H1 (cell line): ENCODE data around the gene PLPPR1. TPM values are rescaled to one million over a fixed set of nuclear protein-coding genes. Genes with fewer than 3 reads are reported as not detected.
A peak's percentile ranks its signal among the peaks of the same experiment; 100 is the strongest.

ENCODE experiments used
- CTCF ChIA-PET: fragments of 300-600 bp; sonication (Branson Sonifier 250); formaldehyde crosslinking; loops from one replicate; lab custom pipeline; 2021; ENCODE audit not compliant: partially characterized antibody; lab: Charles Lee
- POLR2A ChIA-PET: fragments of 300-600 bp; sonication (Branson Sonifier 250); formaldehyde crosslinking; loops from one replicate; lab custom pipeline; 2021; ENCODE audit warnings: inconsistent platforms; ENCODE audit not compliant: partially characterized antibody; lab: Charles Lee
- DNase-seq, 2 experiments: peaks; one replicate each; pipeline versions ENCODE4 v3.0.0 to v3.0.0-alpha.2; 2010 to 2022; ENCODE audit warnings: low spot score in 2 of 2, low read depth in 1 of 2, mixed read lengths in 1 of 2
- FAIRE-seq: peaks from 2 replicates; lab custom pipeline; 2011; peaks lifted over from hg19 to GRCh38; lab: Jason Lieb, UNC
- H2AFZ ChIP-seq: 2 replicates; pipeline ENCODE4 v1.8.1; 2012; ENCODE audit warnings: low read length, inconsistent platforms
- H2AK5ac ChIP-seq: 2 replicates; pipeline ENCODE4 v1.6.1; 2013; ENCODE audit warnings: low read depth, low read length
- H2BK120ac ChIP-seq: replicated peaks from 2 replicates; pipeline ENCODE3; 2013; ENCODE audit warnings: low read depth, low read length, inconsistent platforms
- H2BK12ac ChIP-seq: 2 replicates; pipeline ENCODE4 v1.6.1; 2013; ENCODE audit warnings: low read depth, low read length
- H2BK15ac ChIP-seq: 2 replicates; pipeline ENCODE4 v1.6.1; 2013; ENCODE audit warnings: low read length
- H2BK20ac ChIP-seq: 2 replicates; pipeline ENCODE4 v1.6.1; 2013; ENCODE audit warnings: low read length
- H2BK5ac ChIP-seq: 2 replicates; pipeline ENCODE4 v1.6.1; 2013; ENCODE audit warnings: low read depth, low read length
- H3K14ac ChIP-seq: 2 replicates; pipeline ENCODE4 v1.6.1; 2013; ENCODE audit warnings: inconsistent platforms; ENCODE audit not compliant: insufficient read length
- H3K18ac ChIP-seq: 2 replicates; pipeline ENCODE4 v1.6.1; 2013; ENCODE audit warnings: low read length; ENCODE audit errors: extremely low read depth
- H3K23ac ChIP-seq: 2 replicates; pipeline ENCODE4 v1.6.1; 2013; ENCODE audit warnings: inconsistent platforms; ENCODE audit not compliant: insufficient read length
- H3K23me2 ChIP-seq: 2 replicates; pipeline ENCODE4 v1.6.1; 2013; ENCODE audit warnings: low read depth, low read length
- H3K27ac ChIP-seq: 2 replicates; pipeline ENCODE4 v1.6.1; 2011; ENCODE audit warnings: low read depth, low read length, inconsistent platforms
- H3K27me3 ChIP-seq, 4 experiments: replicated peaks in 1 of 4; 1 replicate in 1 of 4; 2 replicates in 3 of 4; pipeline versions ENCODE4 v1.6.1 to v1.8.1; 2011 to 2013; ENCODE audit warnings: low read length in 3 of 4, mild to moderate bottlenecking in 3 of 4, inconsistent platforms in 2 of 4, mixed read lengths in 2 of 4, moderate library complexity in 1 of 4; ENCODE audit not compliant: control insufficient read depth in 3 of 4, insufficient read depth in 3 of 4; ENCODE audit errors: extremely low read depth in 1 of 4
- H3K36me3 ChIP-seq, 4 experiments: 2 replicates each; pipeline versions ENCODE4 v1.6.1 to v1.8.1; 2011 to 2013; ENCODE audit warnings: mild to moderate bottlenecking in 4 of 4, low read length in 3 of 4, moderate library complexity in 2 of 4, control low read depth in 1 of 4, inconsistent platforms in 1 of 4; ENCODE audit not compliant: insufficient read depth in 4 of 4, control insufficient read depth in 2 of 4
- H3K4ac ChIP-seq: replicated peaks from 2 replicates; pipeline ENCODE3; 2013; ENCODE audit warnings: low read length, low read depth, mixed read lengths, inconsistent platforms; ENCODE audit not compliant: insufficient read length
- H3K4me1 ChIP-seq, 4 experiments: replicated peaks in 1 of 4; 1 replicate in 1 of 4; 2 replicates in 3 of 4; pipeline versions ENCODE4 v1.6.1 to v1.8.1; 2011 to 2013; ENCODE audit warnings: low read length in 3 of 4, inconsistent platforms in 2 of 4, mixed read lengths in 1 of 4; ENCODE audit not compliant: insufficient read depth in 4 of 4, control insufficient read depth in 3 of 4
- H3K4me2 ChIP-seq, 2 experiments: 2 replicates each; pipeline versions ENCODE4 v1.6.1 to v1.8.1; 2011 to 2013; ENCODE audit warnings: low read depth in 2 of 2, low read length in 2 of 2, control low read depth in 1 of 2, inconsistent platforms in 1 of 2, mild to moderate bottlenecking in 1 of 2; ENCODE audit not compliant: insufficient read depth in 1 of 2
- H3K4me3 ChIP-seq, 4 experiments: fragments of 200-600, 300-600 bp in 1 of 4; sonication (generic), shearing (Covaris generic), sonication (Bioruptor Twin) in 1 of 4; 2 replicates each; pipeline versions ENCODE4 v1.5.1 to v1.8.1; 2011 to 2016; ENCODE audit warnings: low read length in 4 of 4, low read depth in 3 of 4, control low read depth in 2 of 4, inconsistent platforms in 2 of 4, mild to moderate bottlenecking in 2 of 4, mixed read lengths in 1 of 4, moderate library complexity in 1 of 4; ENCODE audit not compliant: insufficient read depth in 2 of 4; ENCODE audit errors: extremely low read depth in 1 of 4
- H3K56ac ChIP-seq: replicated peaks from 2 replicates; pipeline ENCODE3; 2013; ENCODE audit warnings: low read depth, mild to moderate bottlenecking, mixed read lengths, low read length, inconsistent platforms; ENCODE audit not compliant: insufficient read length
- H3K79me1 ChIP-seq: 2 replicates; pipeline ENCODE4 v1.6.1; 2013; ENCODE audit warnings: low read depth, low read length, control low read depth
- H3K79me2 ChIP-seq, 2 experiments: 2 replicates each; pipeline versions ENCODE4 v1.6.1 to v1.8.1; 2012 to 2013; ENCODE audit warnings: low read length in 2 of 2, mild to moderate bottlenecking in 2 of 2, inconsistent platforms in 1 of 2; ENCODE audit not compliant: insufficient read depth in 2 of 2, control insufficient read depth in 1 of 2
- H3K9ac ChIP-seq, 4 experiments: replicated peaks in 1 of 4; 1 replicate in 1 of 4; 2 replicates in 3 of 4; pipeline versions ENCODE4 v1.6.1 to v1.8.1; 2011 to 2013; ENCODE audit warnings: low read depth in 3 of 4, low read length in 3 of 4, control low read depth in 2 of 4, mild to moderate bottlenecking in 2 of 4, moderate library complexity in 2 of 4, inconsistent platforms in 1 of 4; ENCODE audit errors: extremely low read depth in 1 of 4
- H3K9me3 ChIP-seq, 2 experiments: 2 replicates each; pipeline versions ENCODE4 v1.6.1 to v1.8.1; 2012 to 2013; ENCODE audit warnings: mild to moderate bottlenecking in 2 of 2, moderate library complexity in 2 of 2, control low read depth in 1 of 2, inconsistent platforms in 1 of 2, low read depth in 1 of 2, low read length in 1 of 2, mixed read lengths in 1 of 2; ENCODE audit not compliant: insufficient read depth in 2 of 2
- H4K20me1 ChIP-seq, 2 experiments: replicated peaks in 1 of 2; 2 replicates each; pipeline versions ENCODE3 to v1.8.1; 2011 to 2013; ENCODE audit warnings: inconsistent platforms in 2 of 2, low read length in 2 of 2, mild to moderate bottlenecking in 1 of 2; ENCODE audit not compliant: insufficient read depth in 2 of 2, control insufficient read depth in 1 of 2
- H4K5ac ChIP-seq: 2 replicates; pipeline ENCODE4 v1.6.1; 2013; ENCODE audit warnings: low read length, low read depth, mixed read lengths, inconsistent platforms; ENCODE audit not compliant: insufficient read length
- H4K8ac ChIP-seq: 2 replicates; pipeline ENCODE4 v1.8.0; 2013; ENCODE audit warnings: mild to moderate bottlenecking, moderate library complexity, low read length, inconsistent platforms; ENCODE audit not compliant: insufficient read depth; ENCODE audit errors: extremely low read depth
- H4K91ac ChIP-seq: replicated peaks from 2 replicates; pipeline ENCODE3; 2013; ENCODE audit warnings: low read length, mixed read lengths, inconsistent platforms; ENCODE audit not compliant: insufficient read length
- MAFK ChIP-seq: IDR thresholded peaks from 2 replicates; pipeline ENCODE4 v1.6.1; 2012; ENCODE audit warnings: low read depth, mild to moderate bottlenecking, improper control_type of control experiment, low read length
- POLR2AphosphoS5 ChIP-seq: IDR thresholded peaks from 2 replicates; pipeline ENCODE4 v1.6.1; 2011; ENCODE audit warnings: low read depth, low read length
- RNF2 ChIP-seq: fragments of 200-900, 300-1000 bp; sonication (generic); IDR thresholded peaks from 2 replicates; pipeline ENCODE4 v1.7.1; 2016; ENCODE audit warnings: borderline replicate concordance, low read depth, mild to moderate bottlenecking, antibody characterized with exemption, low read length; ENCODE audit not compliant: poor library complexity, severe bottlenecking; ENCODE audit errors: missing control alignments
- SIN3A ChIP-seq, 2 experiments: IDR thresholded peaks in 1 of 2; conservative IDR thresholded peaks in 1 of 2; 2 replicates each; pipeline ENCODE4 v1.6.1; 2011 to 2012; ENCODE audit warnings: low read length in 2 of 2, improper control_type of control experiment in 1 of 2, low read depth in 1 of 2, mild to moderate bottlenecking in 1 of 2
- TCF12 ChIP-seq: IDR thresholded peaks from 2 replicates; pipeline ENCODE4 v1.6.1; 2011; ENCODE audit warnings: low read depth, mild to moderate bottlenecking, low read length
- WGBS, 2 experiments: shearing (Covaris generic) in 1 of 2; methylation state at CpG; one replicate each; pipeline versions ENCODE4 v1.1.6 to v1.1.7; 2013 to 2015; ENCODE audit warnings: low lambda C conversion rate in 2 of 2, mixed read lengths in 2 of 2, inconsistent platforms in 1 of 2, low coverage in 1 of 2, missing lambda C conversion rate in 1 of 2; ENCODE audit not compliant: insufficient replicate concordance in 2 of 2, insufficient coverage in 1 of 2, insufficient read length in 1 of 2; ENCODE audit errors: extremely low coverage in 1 of 2, missing lambda C conversion rate in 1 of 2; 5-methylcytosine and 5-hydroxymethylcytosine counted together
- polyA plus RNA-seq, 7 experiments: library from polyadenylated mRNA; depleted of rRNA in 3 of 7; stranded (reverse) in 5 of 7; unstranded in 2 of 7; fragments of >200 nt in 5 of 7; fragments of 200-250 nt in 2 of 7; gene quantifications; 1 replicate in 5 of 7; 2 replicates in 1 of 7; 4 replicates in 1 of 7; pipeline versions ENCODE4 v1.2.1 to v1.2.3, GENCODE V29; 2011 to 2013; ENCODE audit warnings: missing spikeins in 2 of 7, mixed read lengths in 2 of 7
- total RNA-seq: library from RNA; stranded (reverse); fragmentation: NEBNext Ultra II Directional; extraction: Animal tissue kit (Norgen Biotek cat#: 25700); gene quantifications from 2 replicates; pipeline ENCODE4 v1.2.1, GENCODE V29; 2021

PLPPR1 gene
- total and polyA plus RNA-seq, 2 of the 8 experiments (the other 6 are each of a cell fraction or from before 2014, with no cell fraction given): 1.4 to 1.8 TPM

- no peak for FAIRE-seq
- Histone ChIP-seq H3K79me2 (no peaks in the 10 kb centered on the region), H3K79me1 (no peaks in the 10 kb centered on the region), H4K91ac (no peak overlapping the region), H3K18ac (no peak overlapping the region), H3K4me1 (peaks cover 0 to 6% (median 5%) of the 10 kb centered on the region in 4 experiments; a peak in 5 of 7 replicates), H3K9ac (no peak overlapping the region; a peak in 1 of 7 replicates), H2BK120ac (no peak overlapping the region), H3K4ac (no peak overlapping the region), H2AFZ (no peak overlapping the region; the same call in 1 of the 2 replicates), H2BK20ac (no peak overlapping the region), H2BK5ac (no peak overlapping the region), H3K23ac (no peak overlapping the region), H4K8ac (no peak overlapping the region), H3K56ac (no peak overlapping the region), H3K27ac (no peak overlapping the region), H2BK15ac (no peak overlapping the region), H3K14ac (no peak overlapping the region), H3K9me3 (peaks cover 0 to 3% of the 10 kb centered on the region in 2 experiments; a peak in 1 of 4 replicates), H3K27me3 (no peaks in the 10 kb centered on the region), H3K23me2 (no peaks in the 10 kb centered on the region), H4K5ac (no peak overlapping the region), H4K20me1 (no peaks in the 10 kb centered on the region), H3K4me2 (peak overlapping the region in 1 of 2 experiments; percentile 30; a peak in 1 of 4 replicates), H2AK5ac (no peak overlapping the region), H2BK12ac (no peak overlapping the region), H3K4me3 (no peak overlapping the region), H3K36me3 (no peaks in the 10 kb centered on the region)
- DNase-seq: no peak
- CTCF ChIA-PET: interaction anchor here (0.6 to 3.4 kb wide), 5 partner anchors 14 to 726 kb away, joined by 3 to 17 read pairs (median 3); no protein-coding TSS in a partner anchor
- WGBS, 2 experiments: 93% methylated on average over 1 of the region's 1 CpG; no CpG with 5 or more reads in 1 of the 2 experiments
- TF ChIP-seq MAFK: no peak
- no peak for TF ChIP-seq POLR2AphosphoS5
- TF ChIP-seq TCF12: peak; percentile 92; the same call in 1 of the 2 replicates
- TF ChIP-seq RNF2: no peak
- TF ChIP-seq SIN3A (conservative IDR thresholded peaks at IDR 0.05 in 1 of 2, IDR thresholded peaks at IDR 0.05 in 1 of 2; ENCODE audit: low read depth in 1 of 2, low read length in 2 of 2): no peak
- POLR2A ChIA-PET: interaction anchor here (0.6 kb wide), 1 partner anchor 1612 kb away, joined by 3 read pairs; no protein-coding TSS in a partner anchor
These were observed 298.0 kb downstream of the PLPPR1 start for GRCh38 chr9:101326501-101326900.
